ENCODE results near the gene AMBRA1.

AMBRA1 gene

DNA sequence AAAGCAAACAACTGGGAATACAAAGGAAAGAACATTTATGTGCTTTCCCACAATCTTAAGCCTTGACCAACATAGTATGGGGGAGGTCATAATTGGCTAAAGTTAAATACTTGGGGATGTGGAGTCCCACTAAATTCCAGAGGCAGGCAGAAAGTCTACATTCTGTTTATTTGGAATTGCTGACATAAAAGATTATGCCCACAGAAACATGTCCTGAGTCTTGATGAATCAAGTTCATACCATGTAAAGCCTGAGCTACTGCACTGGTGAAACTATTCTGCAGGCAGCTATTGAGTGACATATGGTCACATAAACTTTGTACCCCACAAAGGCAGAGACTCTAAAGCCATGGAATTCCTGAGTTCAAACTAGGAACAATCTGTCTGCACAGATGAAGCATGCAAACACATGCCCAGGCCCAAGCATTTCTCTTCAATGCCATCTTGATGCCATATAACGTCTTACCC, 132.3 kb downstream of the AMBRA1 start:
- H3K27me3 ChIP-seq (ENCODE audit: insufficient read depth, low read length, poor library complexity), result no peaks in the 10 kb centered on the region
- no peak overlapping the region for H2AK5ac ChIP-seq (ENCODE audit: low read length)
- no peak overlapping the region for H3K4me3 ChIP-seq (ENCODE audit: low read length)
- peaks cover 2% of the 10 kb centered on the region for H3K79me1 ChIP-seq (ENCODE audit: low read length)
- no peak overlapping the region for H3K23ac ChIP-seq (ENCODE audit: low read length)
- H3K27ac ChIP-seq (ENCODE audit: low read depth, low read length), result no peak overlapping the region
- no CpG with 5 or more reads among the region's 1 CpG for WGBS (ENCODE audit: extremely low coverage, insufficient coverage, low lambda C conversion rate)
- no peak overlapping the region for H3K4ac ChIP-seq (ENCODE audit: low read depth, low read length)
- H3K79me2 ChIP-seq (ENCODE audit: control insufficient read depth, insufficient read depth, low read length), result no peaks in the 10 kb centered on the region
- H3K18ac ChIP-seq (ENCODE audit: low read length), result no peak overlapping the region
- H3K4me2 ChIP-seq (ENCODE audit: low read length), result no peak overlapping the region
- no peaks in the 10 kb centered on the region for H3K36me3 ChIP-seq (ENCODE audit: control insufficient read depth, insufficient read depth, low read length)
- no peak overlapping the region for H3K56ac ChIP-seq (ENCODE audit: low read length)
- no peak overlapping the region for H3K9ac ChIP-seq (ENCODE audit: low read length)
- no peak overlapping the region for H4K5ac ChIP-seq (ENCODE audit: low read length)
- DNase-seq, result no peak
- peaks cover 9% of the 10 kb centered on the region for H3K4me1 ChIP-seq (ENCODE audit: control insufficient read depth, low read depth, low read length)
- H2BK5ac ChIP-seq (ENCODE audit: low read length), result no peak overlapping the region
- no peak overlapping the region for H2BK15ac ChIP-seq (replicated peaks; ENCODE audit: low read depth)
- no peak overlapping the region for H4K8ac ChIP-seq (ENCODE audit: low read depth, low read length)
- no peak overlapping the region for H2BK120ac ChIP-seq (ENCODE audit: low read depth, low read length)

GRCh38 chr11:46458491-46458890, 135.3 kb downstream of the AMBRA1 start:
- no peaks in the 10 kb centered on the region for H3K36me3 ChIP-seq (ENCODE audit: control insufficient read depth, insufficient read depth, low read length)
- peaks cover 7% of the 10 kb centered on the region for H3K4me1 ChIP-seq (ENCODE audit: control insufficient read depth, low read depth, low read length)
- H3K4me2 ChIP-seq (ENCODE audit: low read length), result no peak overlapping the region
- no peak overlapping the region for H3K4ac ChIP-seq (ENCODE audit: low read depth, low read length)
- H2AK5ac ChIP-seq (ENCODE audit: low read length), result no peak overlapping the region
- WGBS (ENCODE audit: extremely low coverage, insufficient coverage, low lambda C conversion rate), result no CpG with 5 or more reads among the region's 2 CpGs
- no peak overlapping the region for H3K23ac ChIP-seq (ENCODE audit: low read length)
- H2BK5ac ChIP-seq (ENCODE audit: low read length), result no peak overlapping the region
- no peak overlapping the region for H4K5ac ChIP-seq (ENCODE audit: low read length)
- no peak overlapping the region for H3K18ac ChIP-seq (ENCODE audit: low read length)
- no peaks in the 10 kb centered on the region for H3K79me2 ChIP-seq (ENCODE audit: control insufficient read depth, insufficient read depth, low read length)
- no peak overlapping the region for H4K8ac ChIP-seq (ENCODE audit: low read depth, low read length)
- H3K4me3 ChIP-seq (ENCODE audit: low read length), result no peak overlapping the region
- no peak overlapping the region for H2BK15ac ChIP-seq (replicated peaks; ENCODE audit: low read depth)
- H3K27me3 ChIP-seq (ENCODE audit: insufficient read depth, low read length, poor library complexity), result no peaks in the 10 kb centered on the region
- no peak overlapping the region for H3K27ac ChIP-seq (ENCODE audit: low read depth, low read length)
- no peak overlapping the region for H3K56ac ChIP-seq (ENCODE audit: low read length)
- DNase-seq, result no peak
- no peak overlapping the region for H3K9ac ChIP-seq (ENCODE audit: low read length)
- H3K79me1 ChIP-seq (ENCODE audit: low read length), result no peaks in the 10 kb centered on the region
- no peak overlapping the region for H2BK120ac ChIP-seq (ENCODE audit: low read depth, low read length)

GRCh38 chr11:46457659-46458424, 136.0 kb downstream of the AMBRA1 start:
- Histone ChIP-seq H3K4me1 (ENCODE audit: control insufficient read depth, low read depth, low read length) (peaks cover 7% of the 10 kb centered on the region), H2BK5ac (ENCODE audit: low read length) (no peak overlapping the region), H3K79me1 (ENCODE audit: low read length) (no peaks in the 10 kb centered on the region), H3K4me3 (ENCODE audit: low read length) (no peak overlapping the region), H3K4ac (ENCODE audit: low read depth, low read length) (no peak overlapping the region), H3K36me3 (ENCODE audit: control insufficient read depth, insufficient read depth, low read length) (no peaks in the 10 kb centered on the region), H2BK15ac (replicated peaks; ENCODE audit: low read depth) (no peak overlapping the region), H3K27me3 (ENCODE audit: insufficient read depth, low read length, poor library complexity) (no peaks in the 10 kb centered on the region), H3K18ac (ENCODE audit: low read length) (no peak overlapping the region), H4K5ac (ENCODE audit: low read length) (no peak overlapping the region), H4K8ac (ENCODE audit: low read depth, low read length) (no peak overlapping the region), H3K56ac (ENCODE audit: low read length) (no peak overlapping the region), H3K79me2 (ENCODE audit: control insufficient read depth, insufficient read depth, low read length) (no peaks in the 10 kb centered on the region), H2AK5ac (ENCODE audit: low read length) (no peak overlapping the region), H3K9ac (ENCODE audit: low read length) (no peak overlapping the region), H3K4me2 (ENCODE audit: low read length) (no peak overlapping the region), H3K23ac (ENCODE audit: low read length) (no peak overlapping the region), H3K27ac (ENCODE audit: low read depth, low read length) (no peak overlapping the region), H2BK120ac (ENCODE audit: low read depth, low read length) (no peak overlapping the region)
- DNase-seq, result no peak
- no CpG with 5 or more reads among the region's 7 CpGs for WGBS (ENCODE audit: extremely low coverage, insufficient coverage, low lambda C conversion rate)

DNA sequence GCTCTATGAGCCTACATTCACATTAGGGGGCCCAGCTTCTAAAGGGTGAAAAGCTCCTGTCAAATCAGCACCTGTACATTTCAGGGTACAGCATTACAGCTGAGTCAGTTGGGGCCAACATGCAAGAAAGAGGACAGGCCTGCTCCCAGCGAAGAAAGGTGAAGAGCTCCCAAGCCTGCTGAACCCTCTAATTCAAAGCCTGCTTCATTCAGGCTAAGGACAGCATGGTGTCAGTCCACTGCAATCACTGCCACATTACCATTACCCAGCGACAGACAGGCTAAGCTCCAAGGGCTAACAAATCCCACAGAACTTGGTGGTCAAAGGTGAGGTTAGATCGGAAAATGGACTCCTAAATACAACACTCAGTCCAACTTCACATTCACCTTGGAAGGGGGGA, 136.8 kb downstream of the AMBRA1 start:
- H3K36me3 ChIP-seq (ENCODE audit: control insufficient read depth, insufficient read depth, low read length), result no peaks in the 10 kb centered on the region
- H3K79me2 ChIP-seq (ENCODE audit: control insufficient read depth, insufficient read depth, low read length), result no peaks in the 10 kb centered on the region
- no peak overlapping the region for H2BK5ac ChIP-seq (ENCODE audit: low read length)
- no peak overlapping the region for H4K8ac ChIP-seq (ENCODE audit: low read depth, low read length)
- no peak overlapping the region for H3K23ac ChIP-seq (ENCODE audit: low read length)
- no peak overlapping the region for H4K5ac ChIP-seq (ENCODE audit: low read length)
- no peak overlapping the region for H3K9ac ChIP-seq (ENCODE audit: low read length)
- peaks cover 7% of the 10 kb centered on the region for H3K4me1 ChIP-seq (ENCODE audit: control insufficient read depth, low read depth, low read length)
- no peak overlapping the region for H3K4me3 ChIP-seq (ENCODE audit: low read length)
- H3K27me3 ChIP-seq (ENCODE audit: insufficient read depth, low read length, poor library complexity), result no peaks in the 10 kb centered on the region
- no peaks in the 10 kb centered on the region for H3K79me1 ChIP-seq (ENCODE audit: low read length)
- H3K4me2 ChIP-seq (ENCODE audit: low read length), result no peak overlapping the region
- no peak overlapping the region for H3K4ac ChIP-seq (ENCODE audit: low read depth, low read length)
- H3K27ac ChIP-seq (ENCODE audit: low read depth, low read length), result no peak overlapping the region
- no peak overlapping the region for H3K18ac ChIP-seq (ENCODE audit: low read length)
- no peak overlapping the region for H2AK5ac ChIP-seq (ENCODE audit: low read length)
- no peak for DNase-seq
- H2BK120ac ChIP-seq (ENCODE audit: low read depth, low read length), result no peak overlapping the region
- no CpG with 5 or more reads among the region's 3 CpGs for WGBS (ENCODE audit: extremely low coverage, insufficient coverage, low lambda C conversion rate)
- H2BK15ac ChIP-seq (replicated peaks; ENCODE audit: low read depth), result no peak overlapping the region
- H3K56ac ChIP-seq (ENCODE audit: low read length), result peak overlapping the region; percentile 18

DNA sequence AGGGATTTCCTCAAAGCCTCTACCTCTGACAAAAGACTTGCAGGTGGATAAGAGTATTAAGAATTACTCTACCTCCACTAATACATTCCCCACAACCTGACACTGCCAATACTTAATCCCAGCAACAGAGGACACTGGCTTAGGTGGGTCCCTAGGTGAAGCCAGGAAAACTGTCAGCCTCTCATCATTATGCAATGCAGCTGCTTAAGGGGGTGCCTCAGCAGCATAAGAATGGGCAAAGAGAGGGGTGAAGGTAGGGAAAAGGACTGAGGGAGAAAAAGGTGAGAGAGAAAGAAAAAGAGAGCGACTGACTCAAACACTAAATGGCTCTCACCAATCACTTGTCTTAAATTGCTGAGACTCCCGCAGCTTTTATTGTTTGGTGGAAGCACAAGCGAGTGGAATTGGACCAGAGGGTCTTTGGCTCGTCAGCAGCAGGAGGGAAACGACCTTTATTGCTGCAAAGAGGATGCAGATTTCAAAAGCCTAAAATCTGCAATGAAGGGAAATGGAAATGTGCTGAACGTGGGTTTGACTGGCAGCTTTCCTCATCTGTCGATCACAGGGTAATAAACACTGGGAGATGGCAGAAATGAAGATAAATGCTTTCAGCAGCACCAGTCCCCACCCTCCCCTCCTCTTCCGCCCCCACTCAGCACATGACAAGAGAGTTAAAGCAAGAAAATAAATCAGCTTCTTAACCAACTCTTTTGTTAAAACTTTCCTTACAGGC, 137.4 kb downstream of the AMBRA1 start:
- no peaks in the 10 kb centered on the region for H3K79me1 ChIP-seq (ENCODE audit: low read length)
- H3K18ac ChIP-seq (ENCODE audit: low read length), result no peak overlapping the region
- H3K4me2 ChIP-seq (ENCODE audit: low read length), result no peak overlapping the region
- H2BK15ac ChIP-seq (replicated peaks; ENCODE audit: low read depth), result no peak overlapping the region
- H2AK5ac ChIP-seq (ENCODE audit: low read length), result no peak overlapping the region
- H3K27me3 ChIP-seq (ENCODE audit: insufficient read depth, low read length, poor library complexity), result no peaks in the 10 kb centered on the region
- H3K9ac ChIP-seq (ENCODE audit: low read length), result no peak overlapping the region
- no peaks in the 10 kb centered on the region for H3K36me3 ChIP-seq (ENCODE audit: control insufficient read depth, insufficient read depth, low read length)
- peaks cover 7% of the 10 kb centered on the region for H3K4me1 ChIP-seq (ENCODE audit: control insufficient read depth, low read depth, low read length)
- no peak overlapping the region for H3K4me3 ChIP-seq (ENCODE audit: low read length)
- H3K79me2 ChIP-seq (ENCODE audit: control insufficient read depth, insufficient read depth, low read length), result no peaks in the 10 kb centered on the region
- H2BK120ac ChIP-seq (ENCODE audit: low read depth, low read length), result no peak overlapping the region
- no peak overlapping the region for H2BK5ac ChIP-seq (ENCODE audit: low read length)
- WGBS (ENCODE audit: extremely low coverage, insufficient coverage, low lambda C conversion rate), result no CpG with 5 or more reads among the region's 8 CpGs
- H4K8ac ChIP-seq (ENCODE audit: low read depth, low read length), result no peak overlapping the region
- H3K56ac ChIP-seq (ENCODE audit: low read length), result no peak overlapping the region
- no peak overlapping the region for H4K5ac ChIP-seq (ENCODE audit: low read length)
- no peak for DNase-seq
- no peak overlapping the region for H3K23ac ChIP-seq (ENCODE audit: low read length)
- H3K4ac ChIP-seq (ENCODE audit: low read depth, low read length), result no peak overlapping the region
- no peak overlapping the region for H3K27ac ChIP-seq (ENCODE audit: low read depth, low read length)
